Activated naive CD4-positive, alpha-beta T cell treated with anti-CD3 and anti-CD28 coated beads, Interleukin-2, amount 10 ng/mL, durations not matched to agents 5 hours and 36 hours (primary cell): ENCODE data around the gene CLTRN. TPM values are rescaled to one million over a fixed set of nuclear protein-coding genes. Genes with fewer than 3 reads are reported as not detected.

Source experiments
- total RNA-seq, 2 experiments: library from RNA; stranded (reverse); gene quantifications; one replicate each; pipeline ENCODE4 v1.2.3, GENCODE V29; 2021

Gene CLTRN, protein sequence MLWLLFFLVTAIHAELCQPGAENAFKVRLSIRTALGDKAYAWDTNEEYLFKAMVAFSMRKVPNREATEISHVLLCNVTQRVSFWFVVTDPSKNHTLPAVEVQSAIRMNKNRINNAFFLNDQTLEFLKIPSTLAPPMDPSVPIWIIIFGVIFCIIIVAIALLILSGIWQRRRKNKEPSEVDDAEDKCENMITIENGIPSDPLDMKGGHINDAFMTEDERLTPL
- under 1 TPM; 0.13 to 0.34 TPM for total RNA-seq

DNA sequence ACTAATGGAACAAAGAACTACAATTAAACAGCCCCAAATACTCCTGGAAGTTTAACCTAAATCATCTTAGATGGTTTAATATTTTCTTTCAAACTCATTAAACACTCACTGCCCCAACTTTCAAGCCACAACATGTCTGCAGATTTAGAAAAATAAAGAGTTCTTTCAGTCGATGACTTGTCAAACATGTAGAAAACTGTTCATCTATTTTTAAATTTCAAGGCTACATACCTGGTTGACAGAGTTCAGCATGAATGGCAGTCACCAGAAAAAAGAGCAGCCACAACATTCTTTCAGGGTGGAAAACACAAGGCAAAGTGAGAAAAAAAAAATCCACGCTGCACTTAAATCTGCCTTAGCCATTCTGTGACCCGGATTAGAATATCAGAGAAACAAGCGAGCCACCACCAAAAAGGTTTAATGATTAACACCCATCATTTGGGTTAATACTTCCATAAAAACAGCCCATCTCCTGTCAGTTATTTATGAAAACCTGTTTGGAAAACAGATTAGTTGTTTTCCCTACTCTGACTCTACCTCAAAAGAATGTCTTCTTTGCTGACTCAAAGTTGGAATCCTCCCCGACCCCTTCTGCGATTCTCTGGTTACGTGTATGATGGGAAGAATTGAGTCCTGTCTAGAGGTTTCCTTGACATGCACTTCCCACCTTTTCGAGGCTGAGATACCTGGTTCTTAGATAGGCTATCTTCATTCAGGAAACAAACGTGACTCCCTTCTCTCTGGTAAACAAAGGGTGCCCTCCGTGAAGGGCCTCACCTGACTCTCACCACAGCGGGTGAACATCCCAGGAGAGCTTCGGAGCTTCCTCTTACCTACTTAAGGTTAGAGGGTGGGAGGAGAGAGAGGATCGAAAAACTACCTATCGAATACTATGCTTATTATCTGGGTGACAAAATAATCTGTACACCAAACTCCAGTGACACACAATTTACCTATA, at the start of gene CLTRN:
Gene CLTRN (minus strand): TSS at position 319 of the 958 bp plus-strand sequence. CDS start 30 bp downstream, at position 289.

DNA sequence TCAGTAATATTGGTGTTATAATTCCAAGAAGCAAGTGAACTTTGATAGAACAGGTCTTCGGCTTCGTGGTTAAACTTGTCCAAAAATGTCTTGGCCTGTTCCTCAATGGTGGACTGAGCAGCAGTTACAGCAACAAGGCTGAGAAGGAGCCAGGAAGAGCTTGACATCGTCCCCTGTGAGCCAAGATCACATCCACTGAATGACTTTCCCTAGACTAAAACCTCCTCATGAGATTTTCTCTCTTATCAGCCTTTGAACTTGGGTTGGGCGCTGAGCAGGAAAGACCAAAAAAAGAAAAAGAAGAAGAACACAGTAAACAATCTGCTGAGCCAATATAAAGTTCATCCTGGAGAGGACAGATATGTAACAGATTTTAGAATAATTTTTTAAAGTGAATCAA, 63.9 kb downstream of the CLTRN start, which contains the start of gene ACE2:
Gene ACE2 (minus strand): TSS at position 216 of the 400 bp plus-strand sequence. CDS start 49 bp downstream, at position 167.

Other genes with a start within 250 kb of the CLTRN start
- 1 to 10 TPM; 2.4 to 3.0 TPM for gene PIR, start 171.5 kb downstream of the CLTRN start, total RNA-seq
- gene BMX, start 164.0 kb downstream of the CLTRN start, total RNA-seq: not detected
- gene ACE2, start 63.8 kb downstream of the CLTRN start, total RNA-seq: not detected
- gene CA5B, start 73.5 kb upstream of the CLTRN start, total RNA-seq: 10 to 100 TPM; 27.0 to 27.6 TPM
- 10 to 100 TPM; 17.8 to 20.8 TPM for gene ZRSR2, start 125.7 kb upstream of the CLTRN start, total RNA-seq
- 10 to 100 TPM; 36.1 to 39.7 TPM for gene AP1S2, start 190.0 kb upstream of the CLTRN start, total RNA-seq